COLO668 (cell line): ENCODE results near the gene ZNF786.
"Not testable (repeated sequence)": the region's sequence is repeated elsewhere in the genome, so short reads cannot be mapped to it uniquely, and the experiment has no call there.

Experiments
- DNase-seq: peaks from one replicate; lab custom pipeline; 2025; ENCODE audit not compliant: unreplicated experiment; lab: John Stamatoyannopoulos, UW

The ZNF786 gene

GRCh38 chr7:149036676-149037075 lies 53.8 kb downstream of the ZNF786 start:
- DNase-seq = no peak

- no peak for DNase-seq
Observed at GRCh38 chr7:149031353-149031910, 59.1 kb downstream of the ZNF786 start.

GRCh38 chr7:149030439-149030838 lies 60.1 kb downstream of the ZNF786 start:
- DNase-seq = not testable (repeated sequence)

GRCh38 chr7:149028346-149029109 lies 62.0 kb downstream of the ZNF786 start, which contains the start of gene PDIA4:
Gene PDIA4 (minus strand): TSS chr7:149028505. CDS start chr7:149028408, 97 bp downstream.
- peak; percentile 99 for DNase-seq

- peak; percentile 26 for DNase-seq
Observed at GRCh38 chr7:149027611-149028345, 62.7 kb downstream of the ZNF786 start.

GRCh38 chr7:149027055-149027454 lies 63.5 kb downstream of the ZNF786 start:
- no peak for DNase-seq

- no peak for DNase-seq
Observed at GRCh38 chr7:149023662-149024061, 66.9 kb downstream of the ZNF786 start.

- no peak for DNase-seq
Observed at GRCh38 chr7:149022756-149023360, 67.7 kb downstream of the ZNF786 start.

- no peak for DNase-seq
Observed at GRCh38 chr7:149021725-149022062, 68.8 kb downstream of the ZNF786 start.

- DNase-seq = no peak
Observed at GRCh38 chr7:149020483-149020882, 70.0 kb downstream of the ZNF786 start.
